GM23248 (cell line): ENCODE measurements around the gene HERC4. TPM values are rescaled to one million over a fixed set of nuclear protein-coding genes. Genes with fewer than 3 reads are reported as not detected.

Source experiments
- DNase-seq: peaks from one replicate; pipeline ENCODE4 v3.0.0-alpha.2; 2015
- H2AFZ ChIP-seq: fragments of 200-600 bp; sonication (generic); 2 replicates; pipeline ENCODE4 v1.6.1; 2016; ENCODE audit warnings: antibody characterized with exemption
- H3F3A ChIP-seq: fragments of 200-600 bp; sonication (generic); 2 replicates; pipeline ENCODE4 v1.6.1; 2016; ENCODE audit warnings: mild to moderate bottlenecking, antibody characterized with exemption, mixed run types; ENCODE audit not compliant: insufficient read depth
- H3K27ac ChIP-seq: fragments of 200-600 bp; sonication (generic); 2 replicates; pipeline ENCODE4 v1.5.1; 2016; ENCODE audit warnings: mild to moderate bottlenecking
- H3K27me3 ChIP-seq: fragments of 200-600 bp; sonication (generic); replicated peaks from 2 replicates; pipeline ENCODE4 v1.6.1; 2016; ENCODE audit warnings: mild to moderate bottlenecking; ENCODE audit not compliant: insufficient read depth
- H3K36me3 ChIP-seq: fragments of 200-600 bp; sonication (generic); 2 replicates; pipeline ENCODE4 v1.6.1; 2016; ENCODE audit warnings: low read depth, mild to moderate bottlenecking
- H3K4me1 ChIP-seq: fragments of 200-600 bp; sonication (generic); 2 replicates; pipeline ENCODE4 v1.6.1; 2016; ENCODE audit warnings: mild to moderate bottlenecking; ENCODE audit not compliant: insufficient read depth
- H3K4me2 ChIP-seq: fragments of 200-600 bp; sonication (generic); one replicate; pipeline ENCODE4 v1.6.1; 2016; ENCODE audit warnings: mild to moderate bottlenecking; ENCODE audit not compliant: unreplicated experiment
- H3K4me3 ChIP-seq: fragments of 200-600 bp; sonication (generic); 2 replicates; pipeline ENCODE4 v1.5.1; 2016; ENCODE audit warnings: mild to moderate bottlenecking
- H3K79me2 ChIP-seq: fragments of 200-600 bp; sonication (generic); 2 replicates; pipeline ENCODE4 v1.6.1; 2016; ENCODE audit warnings: mild to moderate bottlenecking; ENCODE audit not compliant: insufficient read depth
- H3K9ac ChIP-seq: fragments of 200-600 bp; sonication (generic); 2 replicates; pipeline ENCODE4 v1.6.1; 2016; ENCODE audit warnings: mild to moderate bottlenecking
- H3K9me2 ChIP-seq: fragments of 200-600 bp; sonication (generic); 2 replicates; pipeline ENCODE4 v1.6.1; 2016; ENCODE audit warnings: mixed run types, mild to moderate bottlenecking, moderate library complexity; ENCODE audit not compliant: insufficient read depth
- H3K9me3 ChIP-seq: fragments of 200-600 bp; sonication (generic); one replicate; pipeline ENCODE4 v1.6.1; 2017; ENCODE audit warnings: low read depth
- H4K20me1 ChIP-seq: fragments of 200-600 bp; sonication (generic); 2 replicates; pipeline ENCODE4 v1.6.0; 2016; ENCODE audit not compliant: insufficient read depth
- EZH2 ChIP-seq: fragments of 200-600 bp; sonication (generic); IDR thresholded peaks from 2 replicates; pipeline ENCODE4 v1.6.1; 2018; ENCODE audit warnings: antibody characterized with exemption, mild to moderate bottlenecking; ENCODE audit not compliant: insufficient read depth, poor library complexity, severe bottlenecking
- EZH2phosphoT487 ChIP-seq: fragments of 200-600 bp; sonication (generic); IDR thresholded peaks from 2 replicates; pipeline ENCODE4 v1.6.1; 2018; ENCODE audit warnings: antibody characterized with exemption, moderate library complexity, mild to moderate bottlenecking, low read depth; ENCODE audit not compliant: insufficient read depth
- WGBS, 2 experiments: methylation state at CpG; one replicate each; pipeline ENCODE4 v1.1.6; 2015 to 2017; ENCODE audit warnings: low lambda C conversion rate in 2 of 2, low coverage in 1 of 2; ENCODE audit errors: missing lambda C conversion rate in 2 of 2; 5-methylcytosine and 5-hydroxymethylcytosine counted together
- in situ Hi-C: fragments of 300-500 bp; cut with MboI; formaldehyde crosslinking; loops from 2 replicates; pipeline ENCODE4 v1.15.0; 2020
- polyA plus RNA-seq: library from polyadenylated mRNA; unstranded; fragments of >200 nt; fragmentation: Nextera tagmentation; extraction: Ambion mirVana; gene quantifications from 2 replicates; pipeline ENCODE4 v1.2.1, GENCODE V29; 2016
- total RNA-seq: library from RNA; depleted of rRNA; stranded (reverse); fragments of >200 nt; shearing (Covaris generic); gene quantifications from 2 replicates; pipeline ENCODE4 v1.2.3, GENCODE V29; 2014

Gene HERC4
- total and polyA plus RNA-seq, 2 experiments from 2014 or later, result 127 to 228 TPM

- peak overlapping the region; percentile 55 for H3K27ac ChIP-seq
- 58 to 62% methylated on average over 4 of the region's 4 CpGs for whole genome bisulfite sequencing, 2 experiments
- peak; percentile 29 for DNase-seq
These were observed 28.3 kb upstream of the HERC4 start for GRCh38 chr10:68103261-68103878.

GRCh38 chr10:68101066-68101465 is 26.0 kb upstream of the HERC4 start:
- Histone ChIP-seq H3K9me3 (no peaks in the 10 kb centered on the region), H3K4me3 (no peak overlapping the region), H3K79me2 (peaks cover 18% of the 10 kb centered on the region), H3K4me1 (peaks cover 84% of the 10 kb centered on the region), H3K27me3 (no peaks in the 10 kb centered on the region), H3K36me3 (no peaks in the 10 kb centered on the region), H2AFZ (peak overlapping the region; percentile 43; the same call in 1 of the 2 replicates), H3K4me2 (peak overlapping the region; percentile 35), H3K27ac (peak overlapping the region; percentile 80), H3F3A (peaks cover 68% of the 10 kb centered on the region), H4K20me1 (no peaks in the 10 kb centered on the region), H3K9me2 (no peaks in the 10 kb centered on the region; the same call in 1 of the 2 replicates), H3K9ac (no peak overlapping the region)
- DNase-seq, result no peak
- in situ Hi-C loops, result no loop called here
- TF ChIP-seq EZH2, result no peak
- TF ChIP-seq EZH2phosphoT487, result no peak
- WGBS, 2 experiments, result 98 to 99% methylated on average over 2 of the region's 2 CpGs

More at GRCh38 chr10:68103261-68103878, 28.3 kb upstream of the HERC4 start:
- no peaks in the 10 kb centered on the region for H3K27me3 ChIP-seq
- peaks cover 60% of the 10 kb centered on the region for H3F3A ChIP-seq
- TF ChIP-seq EZH2, result no peak
- H2AFZ ChIP-seq, result no peak overlapping the region; the same call in none of the 2 replicates
- in situ Hi-C loops, result no loop called here
- peaks cover 89% of the 10 kb centered on the region for H3K4me1 ChIP-seq
- no peaks in the 10 kb centered on the region for H3K9me3 ChIP-seq
- H3K36me3 ChIP-seq, result no peaks in the 10 kb centered on the region; the same call in 1 of the 2 replicates
- no peak overlapping the region for H3K4me3 ChIP-seq
- H4K20me1 ChIP-seq, result no peaks in the 10 kb centered on the region
- no peak overlapping the region for H3K9ac ChIP-seq
- H3K79me2 ChIP-seq, result peaks cover 35% of the 10 kb centered on the region
- peak overlapping the region; percentile 1 for H3K4me2 ChIP-seq
- H3K9me2 ChIP-seq, result no peaks in the 10 kb centered on the region; the same call in 1 of the 2 replicates

DNA sequence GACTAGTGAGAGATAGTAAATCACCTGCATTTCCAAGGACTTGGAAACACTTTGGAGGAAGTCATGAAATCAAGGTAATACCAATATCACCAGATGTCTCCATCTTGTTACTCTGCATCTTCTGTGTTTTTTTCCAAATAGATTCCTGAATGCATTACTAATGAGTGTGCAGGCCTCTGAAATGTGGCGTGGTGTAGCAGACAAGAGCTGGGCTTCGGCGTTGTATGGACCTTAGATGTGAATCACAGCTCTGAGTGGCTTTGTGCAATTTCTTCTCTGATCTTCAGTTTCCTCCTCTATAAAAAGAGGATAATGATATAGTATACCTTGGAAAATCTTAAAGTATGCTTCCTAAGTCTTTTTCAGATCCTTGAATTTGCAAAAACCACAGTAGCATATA is 24.7 kb upstream of the HERC4 start:
- in situ Hi-C loops, result no loop called here
- Histone ChIP-seq H3K9ac (peak overlapping the region; percentile 43), H2AFZ (0 out of 2 replicates have a peak overlapping the region, but pooled peaks have one; percentile 27), H3K4me1 (peaks cover 84% of the 10 kb centered on the region), H3K9me3 (no peaks in the 10 kb centered on the region), H3K9me2 (no peaks in the 10 kb centered on the region; the same call in 1 of the 2 replicates), H3K27me3 (no peaks in the 10 kb centered on the region), H3F3A (peaks cover 72% of the 10 kb centered on the region), H3K4me2 (peak overlapping the region; percentile 42), H3K36me3 (no peaks in the 10 kb centered on the region), H3K27ac (peak overlapping the region; percentile 80), H4K20me1 (no peaks in the 10 kb centered on the region), H3K4me3 (0 out of 2 replicates have a peak overlapping the region, but pooled peaks have one; percentile 5), H3K79me2 (peaks cover 12% of the 10 kb centered on the region; the same call in 1 of the 2 replicates)
- TF ChIP-seq EZH2, result no peak
- no peak for TF ChIP-seq EZH2phosphoT487
- DNase-seq, result peak; percentile 95
- WGBS, 2 experiments, result 2% methylated on average over 3 of the region's 3 CpGs

GRCh38 chr10:68096913-68097516 is 21.9 kb upstream of the HERC4 start:
- TF ChIP-seq EZH2 (no peak), EZH2phosphoT487 (no peak)
- no peak overlapping the region for H2AFZ ChIP-seq
- no peaks in the 10 kb centered on the region for H3K27me3 ChIP-seq
- in situ Hi-C loops, result no loop called here
- H3K4me1 ChIP-seq, result peaks cover 88% of the 10 kb centered on the region
- peak overlapping the region; percentile 18 for H3K4me2 ChIP-seq
- no peaks in the 10 kb centered on the region for H4K20me1 ChIP-seq
- peak overlapping the region; percentile 56 for H3K27ac ChIP-seq
- DNase-seq, result peak; percentile 96
- no peak overlapping the region for H3K9ac ChIP-seq
- H3K79me2 ChIP-seq, result peaks cover 6% of the 10 kb centered on the region; the same call in 1 of the 2 replicates
- WGBS, 2 experiments, result 31 to 32% methylated on average over 4 of the region's 4 CpGs
- H3K9me2 ChIP-seq, result no peaks in the 10 kb centered on the region
- no peak overlapping the region for H3K4me3 ChIP-seq
- peaks cover 79% of the 10 kb centered on the region for H3F3A ChIP-seq
- no peaks in the 10 kb centered on the region for H3K36me3 ChIP-seq
- no peaks in the 10 kb centered on the region for H3K9me3 ChIP-seq
